Glomerular visceral epithelial cell (primary cell): ENCODE results near the gene PAGE1.
"Not testable (repeated sequence)": the region's sequence is repeated elsewhere in the genome, so short reads cannot be mapped to it uniquely, and the experiment has no call there.

Experiments used
- DNase-seq: peaks from one replicate; pipeline ENCODE4 v3.0.0-alpha.2; 2016; ENCODE audit errors: extremely low spot score

PAGE1 gene

GRCh38 chrX:49695276-49696180 lies at the start of gene PAGE1:
PAGE1 (minus strand) TSS chrX:49695984; CDS start chrX:49694770, 1,214 bp downstream.
- no peak for DNase-seq

GRCh38 chrX:49741501-49741900 lies 45.7 kb upstream of the PAGE1 start:
- DNase-seq, result not testable (repeated sequence)

GRCh38 chrX:49727847-49728246 lies 32.1 kb upstream of the PAGE1 start:
- DNase-seq, result no peak

- DNase-seq, result no peak
Measured at GRCh38 chrX:49726966-49727365, 31.2 kb upstream of the PAGE1 start.

- no peak for DNase-seq
Measured at GRCh38 chrX:49725923-49726904, 30.4 kb upstream of the PAGE1 start.

- no peak for DNase-seq
Measured at GRCh38 chrX:49725401-49725800, 29.6 kb upstream of the PAGE1 start.

GRCh38 chrX:49720106-49720505 lies 24.3 kb upstream of the PAGE1 start:
- DNase-seq, result not testable (repeated sequence)

- DNase-seq, result no peak
Measured at GRCh38 chrX:49712577-49712976, 16.8 kb upstream of the PAGE1 start.

GRCh38 chrX:49710744-49711319 lies 15.0 kb upstream of the PAGE1 start:
- DNase-seq, result no peak

- no peak for DNase-seq
Measured at GRCh38 chrX:49704691-49705404, 9.1 kb upstream of the PAGE1 start.

GRCh38 chrX:49701933-49702332 lies 6.1 kb upstream of the PAGE1 start:
- no peak for DNase-seq

- no peak for DNase-seq
Measured at GRCh38 chrX:49701323-49701722, 5.5 kb upstream of the PAGE1 start.

- DNase-seq, result no peak
Measured at GRCh38 chrX:49675075-49675719, 20.6 kb downstream of the PAGE1 start.

- DNase-seq, result no peak
Measured at GRCh38 chrX:49673394-49673793, 22.4 kb downstream of the PAGE1 start.

GRCh38 chrX:49664824-49665223 lies 31.0 kb downstream of the PAGE1 start:
- no peak for DNase-seq

- DNase-seq, result no peak
Measured at GRCh38 chrX:49661881-49662280, 33.9 kb downstream of the PAGE1 start.

GRCh38 chrX:49659771-49660170 lies 36.0 kb downstream of the PAGE1 start:
- DNase-seq, result no peak

- no peak for DNase-seq
Measured at GRCh38 chrX:49656533-49656932, 39.3 kb downstream of the PAGE1 start.

- no peak for DNase-seq
Measured at GRCh38 chrX:49644991-49645637, 50.7 kb downstream of the PAGE1 start.
